Cortex of kidney (tissue), 1 donor: ENCODE measurements around the gene ABO.
"Not testable (repeated sequence)": the region's sequence is repeated elsewhere in the genome, so short reads cannot be mapped to it uniquely, and the experiment has no call there.

Source experiments
- DNase-seq: peaks from one replicate; lab custom pipeline; 2025; lab: John Stamatoyannopoulos, UW

ABO gene

DNA sequence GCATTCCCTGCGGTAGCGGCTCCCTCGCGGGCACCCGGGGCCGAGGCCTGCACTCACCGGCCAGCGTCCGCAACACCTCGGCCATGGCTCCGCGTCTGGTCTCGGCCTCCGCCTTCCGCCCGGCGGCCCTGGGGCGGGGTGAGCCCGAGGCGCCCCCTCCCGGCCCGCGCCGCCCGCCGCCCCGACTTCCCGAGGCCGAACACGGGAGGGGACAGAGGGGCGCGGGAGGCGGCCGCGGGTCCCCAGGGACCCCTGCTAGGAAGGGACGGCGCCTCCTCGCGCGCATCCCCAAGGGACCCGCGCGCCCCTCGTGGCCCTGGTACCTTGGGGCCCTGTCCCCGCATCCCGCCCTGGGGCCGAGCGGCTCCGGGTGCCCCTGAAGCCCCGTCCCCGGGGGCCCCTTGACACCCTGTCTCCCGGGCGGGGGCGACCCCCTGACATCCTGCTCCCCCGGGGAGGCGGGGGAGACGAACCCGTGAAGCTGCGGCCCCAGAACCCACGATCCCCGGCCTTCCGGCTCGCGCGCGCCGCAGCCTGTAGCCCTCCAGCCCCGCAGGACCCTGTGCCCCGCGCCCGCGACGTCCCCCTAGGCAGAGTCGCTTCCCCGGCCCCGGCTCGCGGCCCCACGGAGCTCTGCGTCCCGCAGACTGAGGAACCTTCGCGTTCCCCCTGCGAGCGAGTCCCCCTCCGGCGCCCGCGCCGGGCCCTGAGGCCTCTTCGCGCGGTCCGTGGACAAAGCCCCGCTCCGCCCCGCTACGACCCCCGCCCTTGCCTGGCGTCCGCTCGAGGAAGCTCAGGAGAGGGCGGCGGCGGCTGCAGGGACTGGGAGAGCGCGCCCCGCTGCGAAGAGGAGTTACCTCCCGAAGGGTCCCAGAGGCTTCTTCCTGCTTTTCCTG lies at the start of gene ABO:
Gene ABO, minus strand, starts transcription at position 97 of the 896 bp plus-strand sequence.
- DNase-seq, result no peak

DNA sequence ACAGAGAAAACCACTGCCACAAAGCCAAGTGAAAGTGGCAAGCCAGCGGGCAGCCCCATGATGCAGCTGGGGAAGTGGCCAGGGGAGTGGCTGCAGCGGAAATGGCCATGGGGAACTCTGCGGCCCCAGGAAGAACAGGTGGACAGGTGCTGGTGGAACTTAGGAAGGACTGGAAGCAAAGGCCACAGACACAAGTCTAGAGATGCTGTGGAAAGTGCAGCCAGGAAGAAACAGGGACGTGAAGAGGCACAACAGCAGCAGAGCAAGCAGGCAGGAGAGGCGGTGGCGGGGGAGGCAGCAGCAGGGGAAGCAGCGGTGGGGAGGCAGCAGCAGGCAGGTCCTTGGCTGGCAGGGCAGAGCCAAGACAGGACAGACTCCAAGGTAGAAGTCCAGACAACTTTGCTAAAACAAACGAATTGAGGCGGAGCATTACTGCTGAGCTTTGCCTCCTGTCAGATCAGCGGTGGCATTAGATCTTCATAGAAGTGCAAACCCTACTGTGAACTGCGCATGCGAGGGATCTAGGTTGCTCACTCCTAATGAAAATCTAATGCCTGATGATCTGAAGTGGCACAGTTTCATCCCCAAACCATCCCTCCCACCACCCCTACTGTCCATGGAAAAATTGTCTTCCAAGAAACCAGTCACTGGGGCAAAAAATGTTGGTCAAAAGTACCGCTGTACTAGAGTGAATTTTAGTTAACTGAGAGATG lies 49.1 kb upstream of the ABO start:
- no peak for DNase-seq

DNA sequence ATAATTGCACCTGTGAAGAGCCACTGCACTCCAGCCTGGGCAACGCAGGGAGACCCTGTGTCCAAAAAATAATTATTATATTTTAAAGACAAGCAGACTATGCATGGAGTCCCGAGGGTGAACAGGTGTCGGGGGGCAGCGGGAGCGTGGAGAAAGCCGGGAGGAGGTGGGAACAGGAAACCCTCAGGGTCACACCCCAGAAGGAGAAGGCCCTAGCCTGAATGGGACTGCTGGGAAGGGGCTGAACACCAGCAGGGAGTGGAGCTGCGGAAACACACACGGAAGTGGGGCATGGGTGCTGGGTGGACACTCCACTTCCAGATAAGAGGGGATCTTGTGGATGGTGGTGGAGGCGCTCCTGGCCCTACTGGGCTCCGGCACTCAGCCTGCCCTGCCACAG lies 48.2 kb upstream of the ABO start:
- DNase-seq, result no peak

DNA sequence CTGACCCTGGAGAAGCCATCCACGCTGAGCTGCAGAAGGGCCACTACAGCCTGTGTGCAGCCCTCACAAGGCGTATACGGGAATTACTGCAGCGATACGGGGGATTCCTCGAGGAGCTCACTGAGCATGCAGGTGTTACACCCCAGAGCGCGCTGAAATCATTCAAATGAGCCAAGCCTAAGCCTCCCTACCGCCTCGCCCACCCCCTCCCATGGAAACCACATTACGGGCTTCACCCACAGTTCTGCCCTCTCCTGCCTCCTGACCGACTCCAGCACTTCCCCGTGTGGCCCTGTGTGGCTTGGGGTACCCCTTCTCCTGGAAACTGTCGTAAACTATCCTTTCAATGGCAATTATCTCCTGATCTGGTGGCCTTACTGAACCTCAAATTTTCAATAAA lies 47.7 kb upstream of the ABO start:
- no peak for DNase-seq

DNA sequence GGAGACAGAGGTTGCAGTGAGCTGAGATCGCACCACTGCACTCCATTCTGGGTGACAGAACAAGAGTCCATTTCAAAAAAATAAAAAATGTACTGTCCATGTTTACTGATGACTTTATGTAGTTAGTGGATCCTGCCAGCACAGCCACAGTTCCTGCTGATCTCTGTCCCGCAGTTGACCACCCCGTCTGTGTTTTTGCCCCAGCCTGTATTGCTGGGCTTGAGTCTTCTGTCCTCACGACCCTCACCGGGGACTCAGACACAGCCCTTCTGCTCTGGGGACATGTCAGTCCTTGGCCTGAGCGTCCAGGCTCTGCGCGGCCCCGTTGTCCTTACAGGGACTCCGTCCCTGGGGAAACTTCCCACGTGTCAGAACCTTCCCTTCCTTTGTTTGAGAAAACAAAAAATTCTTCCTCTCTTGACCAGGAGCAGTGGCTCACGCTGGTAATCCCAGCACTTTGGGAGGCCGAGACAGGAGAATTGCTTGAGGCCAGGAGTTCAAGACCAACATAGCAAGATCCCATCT lies 46.5 kb upstream of the ABO start:
- DNase-seq, result no peak

DNA sequence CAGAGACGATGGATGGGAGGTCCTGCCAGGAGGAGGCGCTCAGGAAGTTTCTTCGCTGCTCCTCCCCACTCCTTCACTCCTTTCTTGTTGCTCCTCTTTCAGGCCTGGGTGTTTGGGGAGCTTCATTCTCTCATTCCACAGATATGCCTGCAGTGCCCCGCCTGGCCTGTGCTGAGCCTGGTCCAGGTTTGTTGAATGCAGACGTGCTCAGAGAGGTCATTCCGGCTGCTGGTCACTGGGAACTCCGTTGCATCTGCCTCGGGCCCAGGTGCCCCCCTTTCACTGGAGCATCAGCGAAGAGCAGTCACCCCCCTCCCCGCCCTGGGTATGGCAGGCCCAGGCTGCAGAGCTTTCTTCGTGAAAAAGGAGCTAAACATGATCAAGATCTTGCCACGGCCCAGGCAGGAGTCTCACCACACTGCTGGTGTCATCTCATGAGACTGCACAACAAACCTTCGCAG lies 45.5 kb upstream of the ABO start:
- no peak for DNase-seq

DNA sequence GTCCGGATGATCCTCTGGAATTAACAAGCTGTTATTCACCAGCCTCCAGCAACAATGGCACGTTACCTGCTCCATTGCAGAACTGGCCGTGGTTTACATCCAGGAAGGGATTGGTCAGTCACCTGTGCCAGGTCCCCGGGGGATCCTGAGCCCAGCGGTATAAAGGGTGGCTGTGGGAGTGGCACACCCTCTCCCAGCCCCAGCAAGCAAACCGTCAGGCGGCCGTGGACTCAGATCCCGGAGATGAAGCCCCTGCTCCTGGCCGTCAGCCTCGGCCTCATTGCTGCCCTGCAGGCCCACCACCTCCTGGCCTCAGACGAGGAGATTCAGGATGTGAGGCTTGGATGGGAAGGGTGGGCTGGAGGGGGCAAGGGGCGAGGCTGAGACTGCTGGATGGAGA lies 42.5 kb upstream of the ABO start:
- DNase-seq, result not testable (repeated sequence)

DNA sequence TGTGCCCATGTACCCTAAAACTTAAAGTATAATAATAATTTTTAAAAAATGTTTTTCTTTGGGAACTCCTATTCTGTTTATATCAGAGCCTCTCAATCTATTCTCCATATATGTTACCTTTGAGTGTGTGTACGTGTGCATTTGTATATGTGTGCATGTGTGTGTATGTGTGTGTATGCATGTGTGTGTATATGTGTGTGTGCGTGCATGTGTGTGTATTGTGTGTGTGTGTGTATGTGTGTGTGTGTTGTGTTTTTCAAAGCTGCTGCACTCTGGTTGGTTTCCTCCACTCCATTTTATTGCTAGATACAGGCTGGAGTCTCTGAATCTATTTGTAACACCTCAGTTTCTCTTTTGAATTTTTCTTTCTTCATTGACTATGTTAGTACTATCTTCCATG lies 41.0 kb upstream of the ABO start:
- no peak for DNase-seq

DNA sequence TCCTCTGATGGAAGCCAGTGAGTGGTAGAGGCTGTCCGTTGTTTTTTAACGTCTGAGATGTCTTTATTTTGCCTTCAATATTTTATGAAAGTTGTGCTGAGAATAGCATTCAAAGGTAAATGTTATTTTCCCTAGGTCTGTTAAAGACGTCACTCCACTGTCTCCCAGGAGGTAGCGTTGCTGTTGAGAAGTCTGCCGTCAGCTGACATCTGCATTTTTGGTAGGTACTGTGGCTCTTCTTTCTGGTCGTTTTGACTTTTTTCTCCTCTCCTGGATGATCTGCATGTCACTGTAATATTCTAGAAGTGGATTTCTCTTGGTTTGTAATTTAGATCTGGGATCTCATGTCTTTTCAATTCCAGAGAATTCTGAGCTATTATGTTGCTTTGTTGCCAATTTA lies 34.6 kb upstream of the ABO start:
- DNase-seq, result no peak

DNA sequence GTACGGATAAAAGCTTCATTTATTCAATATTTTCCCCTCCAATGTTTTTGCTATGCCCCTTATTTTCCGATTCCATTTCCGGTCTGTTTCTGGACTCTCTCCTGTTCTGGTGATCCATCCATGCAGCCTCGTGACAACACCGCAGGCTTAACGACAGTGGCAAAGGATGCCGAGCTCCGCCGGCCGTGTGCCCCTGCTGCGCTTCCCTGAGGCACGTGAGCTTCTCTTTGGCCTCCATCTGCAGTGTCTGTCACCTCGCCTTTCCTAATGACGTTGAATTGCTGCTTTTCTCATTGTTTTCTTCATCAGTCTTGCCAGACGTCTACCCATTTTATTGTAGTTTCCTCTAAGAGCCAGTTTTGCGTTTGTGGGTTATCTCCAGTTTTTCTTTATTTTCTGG lies 32.3 kb upstream of the ABO start:
- DNase-seq, result no peak

DNA sequence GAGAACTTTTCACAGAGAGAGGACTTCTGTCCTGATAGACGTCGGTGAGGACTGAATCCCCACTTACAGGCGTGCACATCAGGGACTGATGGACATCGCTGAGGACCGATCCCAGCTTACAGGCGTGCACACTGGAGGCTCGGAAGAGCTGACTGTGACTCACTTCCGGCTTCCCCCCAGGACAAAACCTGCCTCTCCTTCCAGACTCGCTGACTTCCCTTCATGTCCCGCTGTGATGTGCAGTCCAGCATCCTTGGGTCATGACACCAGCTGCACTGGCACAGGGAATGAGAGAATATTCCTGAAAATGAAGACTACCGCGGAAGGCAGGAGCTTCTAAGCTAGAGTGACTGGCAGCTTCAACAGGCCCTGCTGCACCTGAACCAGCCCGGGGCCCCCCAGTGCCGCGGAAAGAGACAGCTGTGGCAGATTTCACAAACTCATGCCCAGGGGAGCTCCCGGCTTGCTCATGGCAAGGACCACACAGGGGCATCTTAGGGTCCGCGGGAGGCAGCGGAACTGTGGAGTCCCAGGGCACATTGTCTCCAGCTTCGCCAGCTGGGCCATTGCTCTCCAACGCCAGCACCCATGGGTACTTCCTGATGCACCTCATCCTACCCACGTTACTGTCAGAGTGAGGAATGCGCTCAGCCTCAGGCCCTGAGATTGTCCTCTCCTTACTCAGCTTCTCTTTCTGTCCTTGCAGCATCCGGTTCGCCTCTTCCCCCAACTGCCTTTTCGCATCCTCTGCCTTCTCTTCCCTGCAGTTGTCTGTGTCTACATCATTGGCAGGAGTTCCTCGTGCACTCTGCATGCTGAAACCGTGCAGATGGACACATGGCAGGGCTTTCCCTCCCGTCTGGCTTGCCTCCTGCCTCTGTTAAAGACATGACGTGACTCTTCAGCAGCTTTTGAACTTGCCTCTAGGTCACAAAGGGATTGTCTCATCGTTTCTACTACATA lies 31.5 kb upstream of the ABO start:
- no peak for DNase-seq

DNA sequence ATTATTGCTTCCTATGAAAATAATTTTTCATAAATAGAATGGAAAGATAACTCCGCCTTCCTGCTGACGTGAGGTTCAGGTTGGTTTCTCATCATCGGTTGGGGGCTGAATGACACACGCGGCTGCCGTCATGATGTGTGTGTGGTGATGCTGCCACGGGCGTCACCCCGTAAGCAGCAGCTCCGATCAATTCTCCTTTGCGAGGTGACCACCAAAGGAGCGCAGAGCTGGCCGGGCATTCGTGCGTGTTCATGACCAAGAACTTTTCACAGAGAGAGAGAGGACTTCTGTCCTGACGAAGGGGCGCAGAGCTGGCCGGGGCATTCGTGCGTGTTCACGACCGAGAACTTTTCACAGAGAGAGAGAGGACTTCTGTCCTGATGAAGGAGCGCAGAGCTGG lies 30.7 kb upstream of the ABO start:
- DNase-seq, result no peak

DNA sequence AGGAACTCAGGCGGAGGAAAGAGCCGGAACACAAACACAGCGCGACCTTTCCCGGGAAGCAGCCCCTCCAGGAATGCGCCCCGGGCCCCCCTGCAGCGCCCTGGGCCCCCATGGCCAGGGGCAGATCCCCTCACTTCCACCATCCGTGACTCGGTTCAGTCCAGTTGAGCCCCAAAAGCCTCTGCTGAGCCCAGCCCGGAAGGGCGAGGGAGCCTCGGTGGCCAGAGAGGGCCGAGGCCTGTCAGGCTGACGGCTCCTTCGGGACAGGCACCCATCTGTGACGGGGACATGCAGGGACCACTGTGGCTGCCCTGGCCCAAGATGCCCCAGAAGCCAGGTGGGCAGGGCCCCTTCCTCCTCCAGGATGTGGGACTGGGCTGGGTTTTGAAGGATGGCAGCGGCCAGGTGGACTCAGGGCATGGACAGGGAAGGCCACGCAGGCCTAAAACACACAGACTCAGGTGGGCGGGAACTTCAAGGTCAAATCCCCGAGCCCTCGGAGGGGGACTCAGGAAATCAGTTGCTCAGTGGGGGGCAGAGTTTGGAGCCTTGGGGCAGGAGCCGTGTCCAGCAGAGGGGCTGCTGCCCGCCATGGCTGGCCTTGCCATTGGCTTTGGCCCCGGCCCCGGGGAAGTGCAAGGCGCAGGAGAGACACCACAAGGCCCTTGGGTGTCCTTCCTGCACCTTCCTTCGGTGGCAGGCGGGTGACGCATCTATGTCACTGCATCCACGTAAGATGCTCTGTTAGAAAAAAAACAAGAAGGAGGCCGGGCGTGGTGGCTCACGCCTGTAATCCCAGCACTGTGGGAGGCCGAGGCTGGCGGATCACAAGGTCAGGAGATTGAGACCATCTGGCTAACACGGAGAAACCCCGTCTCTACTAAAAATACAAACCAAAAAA lies 29.7 kb upstream of the ABO start:
- DNase-seq, result no peak

DNA sequence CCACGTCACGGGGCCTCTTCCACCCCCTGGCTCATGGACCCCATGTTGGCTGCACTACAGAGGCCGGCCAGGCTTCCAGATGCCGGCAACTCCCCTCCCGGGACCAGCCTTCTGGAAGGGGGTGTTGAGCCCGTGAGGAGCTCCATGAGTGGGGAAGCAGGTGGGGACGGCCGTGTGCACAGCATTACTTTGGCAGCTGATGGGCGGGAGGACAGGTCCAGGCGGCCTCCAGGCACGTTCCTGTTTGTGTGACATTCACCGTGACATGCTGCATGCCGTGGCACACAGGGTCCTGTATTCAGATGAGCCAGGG lies 29.1 kb upstream of the ABO start:
- DNase-seq, result no peak

DNA sequence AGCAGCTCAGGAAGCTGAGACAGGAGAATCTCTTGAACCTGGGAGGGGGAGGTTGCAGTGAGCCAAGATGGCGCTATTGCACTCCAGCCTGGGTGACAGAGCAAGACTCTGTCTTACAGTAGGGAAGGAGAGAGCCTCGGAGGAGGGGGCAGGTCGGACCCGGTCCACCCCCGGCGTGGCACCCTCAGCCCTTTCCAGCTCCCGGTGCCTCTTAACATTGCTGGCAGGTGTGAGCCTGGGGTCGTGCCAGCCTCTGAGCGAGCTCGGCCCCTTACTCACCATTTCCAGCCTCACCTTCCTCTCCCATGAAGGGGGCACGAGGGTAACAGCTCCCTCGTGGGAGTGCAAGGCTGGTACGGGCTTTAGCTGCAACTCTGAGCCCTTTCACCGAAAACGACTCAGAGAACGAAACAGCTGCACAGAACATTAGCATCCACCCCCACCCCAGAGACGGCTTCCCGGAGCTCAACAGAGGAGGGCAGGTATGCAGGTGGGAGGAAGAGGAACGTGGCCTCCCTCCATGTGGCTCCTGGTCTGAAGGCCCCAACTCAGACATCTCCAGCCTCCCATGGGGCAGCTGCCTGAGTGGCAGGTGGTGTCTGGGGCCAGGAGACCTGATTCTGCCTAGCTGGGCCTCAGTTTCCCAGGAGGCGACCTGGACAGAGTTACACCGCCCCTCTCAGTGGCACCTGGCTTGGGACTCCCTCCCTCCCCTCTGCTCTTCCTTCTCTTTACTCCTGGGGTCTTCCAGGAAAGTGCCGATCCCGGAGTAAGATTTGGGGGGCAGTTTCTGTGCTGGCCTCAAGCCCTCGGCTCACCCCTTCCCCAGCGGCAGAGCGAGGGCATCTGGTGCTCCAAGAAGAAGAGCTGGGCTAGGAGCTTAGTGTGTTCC lies 28.5 kb upstream of the ABO start:
- DNase-seq, result no peak

DNA sequence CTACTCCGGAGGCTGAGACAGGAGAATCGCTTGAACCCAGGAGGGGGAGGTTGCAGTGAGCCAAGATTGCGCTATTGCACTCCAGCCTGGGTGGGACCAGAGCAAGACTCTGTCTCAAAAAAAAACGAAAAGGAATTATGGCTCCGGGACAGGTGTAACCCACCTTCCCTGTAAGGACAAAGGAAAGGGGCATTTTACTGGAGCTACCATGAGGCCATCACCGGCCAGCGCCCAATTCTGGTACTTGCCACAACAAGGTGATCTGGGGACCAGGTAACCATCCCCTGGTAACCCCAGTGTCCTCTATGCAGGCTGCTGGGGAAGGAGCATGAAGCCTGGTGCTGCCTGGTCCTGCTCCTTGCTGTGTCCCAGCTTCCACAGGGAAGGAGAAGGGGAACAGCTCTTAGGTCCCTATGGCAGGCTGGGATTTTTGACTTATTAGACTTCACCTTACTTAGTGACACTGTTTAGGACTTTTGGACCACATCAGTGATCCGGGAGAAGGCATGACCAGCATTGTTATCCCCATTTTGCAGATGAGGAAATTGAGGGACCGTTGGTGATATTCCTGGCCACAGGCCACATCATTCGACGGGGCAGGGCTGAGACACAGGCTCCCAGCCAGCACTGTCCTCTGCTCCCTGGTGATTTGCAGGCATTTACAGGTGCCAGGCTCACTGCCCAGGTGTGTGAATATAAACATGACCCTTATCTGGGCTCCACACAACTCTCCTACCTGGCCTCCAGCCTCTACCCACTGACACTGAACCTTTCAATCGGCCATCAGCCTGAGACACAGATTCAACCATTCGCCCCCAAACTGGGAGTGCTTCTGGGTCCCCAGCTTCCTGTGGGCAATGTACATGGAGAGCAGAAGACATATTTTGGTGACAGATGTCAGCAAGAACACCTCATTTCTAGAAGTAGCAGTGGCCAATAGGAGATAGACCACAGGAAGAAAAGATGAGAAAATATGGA lies 26.5 kb upstream of the ABO start:
- DNase-seq, result no peak

DNA sequence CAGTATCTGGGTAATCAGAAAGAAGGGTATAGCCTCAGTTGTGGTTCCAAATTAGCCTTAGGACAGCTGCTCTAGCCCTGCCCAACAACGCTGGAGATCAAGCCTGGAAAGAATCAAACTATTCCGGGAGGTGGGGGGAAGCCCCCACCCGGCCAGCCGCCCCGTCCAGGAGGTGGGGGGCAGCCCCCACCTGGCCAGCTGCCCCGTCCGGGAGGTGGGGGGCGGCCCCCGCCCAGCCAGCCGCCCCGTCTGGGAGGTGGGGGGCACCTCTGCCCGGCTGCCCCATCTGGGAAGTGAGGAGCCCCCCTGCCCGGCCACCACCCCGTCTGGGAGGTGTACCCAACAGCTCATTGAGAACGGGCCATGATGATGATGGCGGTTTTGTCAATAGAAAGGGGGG lies 25.0 kb upstream of the ABO start:
- not testable (repeated sequence) for DNase-seq

DNA sequence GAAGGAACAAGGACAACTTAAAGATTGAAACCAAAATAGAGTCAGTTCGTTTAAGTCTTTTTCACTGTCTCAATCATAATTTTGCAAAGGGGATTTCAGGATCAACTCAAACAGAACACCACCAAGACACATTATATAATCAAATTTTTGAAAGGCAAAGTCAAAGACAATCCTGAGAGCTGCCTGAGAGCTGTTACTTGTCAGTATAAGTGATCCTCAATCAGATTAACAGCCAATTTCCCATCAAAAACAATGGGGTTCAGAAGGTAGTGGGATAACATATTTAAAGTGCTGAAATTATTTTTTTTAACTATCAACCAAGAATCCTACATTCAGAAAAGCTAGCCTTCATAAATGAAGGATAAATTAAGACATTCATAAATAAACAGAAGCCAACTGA lies 19.3 kb upstream of the ABO start:
- no peak for DNase-seq
